CD14-positive monocyte (primary cell): ENCODE data around the gene INPP5F. TPM values are rescaled to one million over a fixed set of nuclear protein-coding genes. Genes with fewer than 3 reads are reported as not detected.

Experiments used
- DNase-seq, 3 donors: peaks; one replicate each; pipeline ENCODE4 v3.0.0-alpha.2; 2011 to 2022
- H2AFZ ChIP-seq: 2 replicates; pipeline ENCODE4 v1.6.0; 2012; ENCODE audit warnings: mild to moderate bottlenecking, low read depth, low read length, inconsistent platforms; ENCODE audit not compliant: insufficient read depth, poor library complexity, severe bottlenecking
- H3K27ac ChIP-seq, 2 donors: 1 replicate in 1 of 2; 2 replicates in 1 of 2; pipeline ENCODE4 v1.5.1; 2012 to 2013; ENCODE audit warnings: low read length in 2 of 2, control low read depth in 1 of 2, inconsistent platforms in 1 of 2, low read depth in 1 of 2, mild to moderate bottlenecking in 1 of 2
- H3K27me3 ChIP-seq, 2 donors: one replicate each; pipeline versions ENCODE4 v1.6.0 to v1.6.1; 2011 to 2013; ENCODE audit warnings: low read length in 2 of 2; ENCODE audit not compliant: control insufficient read depth in 2 of 2, insufficient read depth in 2 of 2
- H3K36me3 ChIP-seq, 2 donors: replicated peaks in 1 of 2; 1 replicate in 1 of 2; 2 replicates in 1 of 2; pipeline versions ENCODE4 v1.5.1 to v1.6.1; 2012 to 2013; ENCODE audit warnings: low read length in 2 of 2, control low read depth in 1 of 2, inconsistent platforms in 1 of 2, mild to moderate bottlenecking in 1 of 2; ENCODE audit not compliant: insufficient read depth in 2 of 2, control insufficient read depth in 1 of 2
- H3K4me1 ChIP-seq, 2 donors: 1 replicate in 1 of 2; 2 replicates in 1 of 2; pipeline versions ENCODE4 v1.5.1 to v1.6.1; 2012 to 2013; ENCODE audit warnings: low read length in 2 of 2, control low read depth in 1 of 2, inconsistent platforms in 1 of 2, mild to moderate bottlenecking in 1 of 2, moderate library complexity in 1 of 2; ENCODE audit not compliant: insufficient read depth in 2 of 2, control insufficient read depth in 1 of 2
- H3K4me2 ChIP-seq: replicated peaks from 2 replicates; pipeline ENCODE3; 2012; ENCODE audit warnings: low read length, moderate library complexity, mild to moderate bottlenecking; ENCODE audit not compliant: poor library complexity, severe bottlenecking; ENCODE audit errors: extremely low read depth
- H3K4me3 ChIP-seq, 3 experiments: fragments of 200-600 bp in 1 of 3; sonication (generic) in 1 of 3; replicated peaks in 1 of 3; 1 replicate in 2 of 3; 2 replicates in 1 of 3; pipeline ENCODE4 v1.5.1; 2011 to 2013; ENCODE audit warnings: low read length in 3 of 3, mild to moderate bottlenecking in 3 of 3, control low read depth in 2 of 3, low read depth in 2 of 3, inconsistent platforms in 1 of 3, moderate library complexity in 1 of 3
- H3K79me2 ChIP-seq: 2 replicates; pipeline ENCODE4 v1.6.0; 2012; ENCODE audit warnings: mild to moderate bottlenecking, control low read depth, inconsistent platforms, low read length, moderate library complexity; ENCODE audit not compliant: insufficient read depth
- H3K9ac ChIP-seq: 2 replicates; pipeline ENCODE4 v1.6.0; 2017; ENCODE audit warnings: low read length, mild to moderate bottlenecking; ENCODE audit not compliant: insufficient read depth, poor library complexity, severe bottlenecking
- H3K9me3 ChIP-seq, 2 donors: replicated peaks in 1 of 2; 1 replicate in 1 of 2; 2 replicates in 1 of 2; pipeline versions ENCODE4 v1.5.1 to v1.6.1; 2012 to 2013; ENCODE audit warnings: low read length in 2 of 2, control low read depth in 1 of 2; ENCODE audit not compliant: control insufficient read depth in 1 of 2, insufficient read depth in 1 of 2
- H4K20me1 ChIP-seq: 2 replicates; pipeline ENCODE4 v1.6.0; 2012; ENCODE audit warnings: mild to moderate bottlenecking, low read length, control low read depth, moderate library complexity; ENCODE audit not compliant: insufficient read depth
- H3K27ac Mint-ChIP-seq, 7 donors: one replicate each; pipeline ENCODE4 v1.8.0; 2020; ENCODE audit warnings: mild to moderate bottlenecking in 7 of 7, mixed read lengths in 7 of 7, moderate library complexity in 6 of 7, inconsistent platforms in 2 of 7
- H3K27me3 Mint-ChIP-seq, 3 donors: one replicate each; pipeline ENCODE4 v1.8.0; 2021 to 2022; ENCODE audit warnings: low read depth in 3 of 3, mild to moderate bottlenecking in 3 of 3, mixed read lengths in 3 of 3, moderate library complexity in 3 of 3, inconsistent platforms in 1 of 3
- H3K36me3 Mint-ChIP-seq, 2 donors: one replicate each; pipeline ENCODE4 v1.8.0; 2020; ENCODE audit warnings: mixed read lengths in 2 of 2, inconsistent platforms in 1 of 2, mild to moderate bottlenecking in 1 of 2
- H3K4me1 Mint-ChIP-seq: one replicate; pipeline ENCODE4 v1.8.0; 2020; ENCODE audit warnings: mild to moderate bottlenecking, mixed read lengths
- H3K4me3 Mint-ChIP-seq, 2 donors: one replicate each; pipeline ENCODE4 v1.8.0; 2020; ENCODE audit warnings: mild to moderate bottlenecking in 2 of 2, mixed read lengths in 2 of 2, moderate library complexity in 1 of 2
- H3K9me3 Mint-ChIP-seq, 7 donors: one replicate each; pipeline ENCODE4 v1.8.0; 2020 to 2022; ENCODE audit warnings: mixed read lengths in 7 of 7, mild to moderate bottlenecking in 6 of 7, moderate library complexity in 6 of 7, inconsistent platforms in 2 of 7
- WGBS: methylation state at CpG from one replicate; pipeline ENCODE4 v1.1.5; 2013; ENCODE audit warnings: missing lambda C conversion rate; ENCODE audit not compliant: insufficient coverage; 5-methylcytosine and 5-hydroxymethylcytosine counted together
- intact Hi-C, 2 donors: fragments of 100-400 bp; cut with micrococcal nuclease; formaldehyde crosslinking; loops; one replicate each; pipeline versions ENCODE4 v1.15.0 to v1.15.1; 2023
- polyA plus RNA-seq, 3 donors: library from polyadenylated mRNA; depleted of rRNA in 1 of 3; unstranded in 2 of 3; stranded (reverse) in 1 of 3; fragments of 300-500 nt in 2 of 3; fragments of >200 nt in 1 of 3; fragmentation: Illumina TruSeq in 2 of 3; gene quantifications; 1 replicate in 2 of 3; 2 replicates in 1 of 3; pipeline ENCODE4 v1.2.3, GENCODE V29; 2012 to 2021
- TF ChIP-seq, protein P1 (sequence below): fragments of 200-600 bp; IDR thresholded peaks from one replicate; pipeline ENCODE4 v1.8.0; 2022; ENCODE audit warnings: antibody characterized with exemption, mild to moderate bottlenecking

Gene INPP5F
- polyA plus RNA-seq, 3 donors: 5.1 to 6.9 (median 5.4) TPM

DNA sequence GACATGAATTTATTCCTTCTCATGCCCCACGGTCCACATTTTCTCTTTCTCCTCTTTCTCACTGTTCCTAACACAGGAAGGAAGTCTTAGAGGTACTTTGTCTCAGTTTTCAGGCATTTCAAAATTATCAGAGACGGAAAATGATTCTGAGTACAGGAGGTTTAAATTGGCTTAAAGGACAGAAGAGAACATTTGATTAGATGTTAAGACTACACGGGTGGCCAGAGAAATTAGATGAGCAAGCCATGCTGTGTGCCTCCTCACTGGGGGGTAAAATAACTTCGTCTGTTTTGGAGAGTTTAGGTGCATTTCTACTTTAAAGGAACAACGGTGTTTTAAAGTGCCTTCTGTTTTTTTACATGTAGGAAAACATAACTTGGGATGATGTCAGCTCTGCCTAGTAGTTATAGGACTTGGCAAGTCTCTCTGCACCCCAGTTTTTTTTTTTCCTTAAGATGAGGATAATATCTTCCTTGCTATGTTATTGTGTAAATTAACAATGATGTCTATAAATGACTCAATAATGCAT, 79.9 kb downstream of the INPP5F start:
- DNase-seq: no peak
- H3K4me1 ChIP-seq: no peaks in the 10 kb centered on the region
- H3K27ac Mint-ChIP-seq: no peak overlapping the region
- H3K27me3 Mint-ChIP-seq: peaks cover 0 to under 1% (median 0%) of the 10 kb centered on the region in 3 donors
- intact Hi-C loops: no loop called here
- H3K9ac ChIP-seq: no peak overlapping the region
- peaks cover 0 to 30% of the 10 kb centered on the region in 2 donors for H3K36me3 ChIP-seq
- no peak overlapping the region for H3K27ac ChIP-seq
- H3K79me2 ChIP-seq: no peaks in the 10 kb centered on the region
- TF ChIP-seq, protein P1, sequence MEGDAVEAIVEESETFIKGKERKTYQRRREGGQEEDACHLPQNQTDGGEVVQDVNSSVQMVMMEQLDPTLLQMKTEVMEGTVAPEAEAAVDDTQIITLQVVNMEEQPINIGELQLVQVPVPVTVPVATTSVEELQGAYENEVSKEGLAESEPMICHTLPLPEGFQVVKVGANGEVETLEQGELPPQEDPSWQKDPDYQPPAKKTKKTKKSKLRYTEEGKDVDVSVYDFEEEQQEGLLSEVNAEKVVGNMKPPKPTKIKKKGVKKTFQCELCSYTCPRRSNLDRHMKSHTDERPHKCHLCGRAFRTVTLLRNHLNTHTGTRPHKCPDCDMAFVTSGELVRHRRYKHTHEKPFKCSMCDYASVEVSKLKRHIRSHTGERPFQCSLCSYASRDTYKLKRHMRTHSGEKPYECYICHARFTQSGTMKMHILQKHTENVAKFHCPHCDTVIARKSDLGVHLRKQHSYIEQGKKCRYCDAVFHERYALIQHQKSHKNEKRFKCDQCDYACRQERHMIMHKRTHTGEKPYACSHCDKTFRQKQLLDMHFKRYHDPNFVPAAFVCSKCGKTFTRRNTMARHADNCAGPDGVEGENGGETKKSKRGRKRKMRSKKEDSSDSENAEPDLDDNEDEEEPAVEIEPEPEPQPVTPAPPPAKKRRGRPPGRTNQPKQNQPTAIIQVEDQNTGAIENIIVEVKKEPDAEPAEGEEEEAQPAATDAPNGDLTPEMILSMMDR: no peak
- H3K36me3 Mint-ChIP-seq: peaks cover 22 to 28% of the 10 kb centered on the region in 2 donors
- no peaks in the 10 kb centered on the region for H4K20me1 ChIP-seq
- H3K27me3 ChIP-seq: no peaks in the 10 kb centered on the region
- no peaks in the 10 kb centered on the region for H3K9me3 ChIP-seq
- H3K9me3 Mint-ChIP-seq: no peaks in the 10 kb centered on the region
- H3K4me3 Mint-ChIP-seq: no peak overlapping the region
- H3K4me1 Mint-ChIP-seq: peaks cover 2% of the 10 kb centered on the region
- no peak overlapping the region for H3K4me3 ChIP-seq
- no peak overlapping the region for H2AFZ ChIP-seq
- WGBS: 52% methylated on average over 2 of the region's 5 CpGs
- H3K4me2 ChIP-seq: no peak overlapping the region

DNA sequence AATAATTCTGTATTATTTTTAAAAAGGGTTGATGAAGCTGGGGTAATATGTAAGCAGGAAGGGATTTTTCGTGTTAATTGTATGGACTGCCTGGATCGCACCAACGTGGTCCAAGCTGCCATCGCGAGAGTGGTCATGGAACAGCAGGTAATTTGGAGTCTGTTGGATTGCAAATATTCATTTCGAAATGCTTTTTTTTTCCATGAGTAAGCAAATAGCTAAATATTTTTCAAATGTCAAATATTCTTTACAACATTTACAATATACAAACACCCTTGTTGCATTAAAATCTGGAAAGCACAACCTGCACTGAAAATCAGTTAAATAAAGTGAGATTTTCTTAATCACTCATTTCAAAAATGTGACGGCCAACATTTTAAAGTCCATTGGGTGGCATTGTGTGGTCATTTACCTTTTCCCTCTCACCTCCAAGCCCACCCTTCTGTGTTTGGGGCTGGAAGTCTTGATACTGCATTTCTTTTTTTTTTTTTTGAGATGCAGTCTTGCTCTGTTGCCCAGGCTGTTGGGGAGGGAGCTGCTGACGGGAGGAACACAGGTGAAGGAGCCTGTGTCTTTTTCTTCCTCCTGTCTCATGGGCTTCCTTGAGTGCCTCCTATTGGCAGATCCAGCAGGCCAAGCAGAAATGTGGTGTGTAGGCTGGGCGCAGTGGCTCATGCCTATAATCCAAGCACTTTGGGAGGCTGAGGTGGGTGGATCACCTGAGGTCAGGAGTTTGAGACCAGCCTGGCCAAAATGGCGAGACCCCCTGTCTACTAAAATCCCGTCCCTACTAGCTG, 80.7 kb downstream of the INPP5F start:
- Mint-ChIP-seq H3K4me1 (peaks cover 2% of the 10 kb centered on the region), H3K4me3 (no peak overlapping the region), H3K27me3 (peaks cover 0 to 2% (median 0%) of the 10 kb centered on the region in 3 donors), H3K36me3 (peaks cover 22 to 28% of the 10 kb centered on the region in 2 donors), H3K27ac (peak overlapping the region in 1 of 7 donors; percentile 61), H3K9me3 (no peaks in the 10 kb centered on the region)
- H3K9ac ChIP-seq: no peak overlapping the region
- H3K4me2 ChIP-seq: no peak overlapping the region
- no peaks in the 10 kb centered on the region for H3K79me2 ChIP-seq
- no peak for DNase-seq
- no peaks in the 10 kb centered on the region for H4K20me1 ChIP-seq
- WGBS: 97% methylated on average over 8 of the region's 11 CpGs
- no peaks in the 10 kb centered on the region for H3K9me3 ChIP-seq
- H3K4me1 ChIP-seq: no peaks in the 10 kb centered on the region
- intact Hi-C loops: no loop called here
- H3K27ac ChIP-seq: no peak overlapping the region
- TF ChIP-seq, protein P1: no peak
- H3K36me3 ChIP-seq: peaks cover 0 to 34% of the 10 kb centered on the region in 2 donors
- H2AFZ ChIP-seq: no peak overlapping the region
- no peak overlapping the region for H3K4me3 ChIP-seq
- no peaks in the 10 kb centered on the region for H3K27me3 ChIP-seq
